SK-N-SH (cell line): ENCODE data around the gene NUMBL. TPM values are rescaled to one million over a fixed set of nuclear protein-coding genes. Genes with fewer than 3 reads are reported as not detected.

ENCODE experiments used
- CTCF ChIA-PET: fragments of 300-600, 350-600 bp; formaldehyde crosslinking; extraction: SDS; loops from one replicate; lab custom pipeline; 2021; lab: Yijun Ruan, JAX
- POLR2A ChIA-PET: fragments of 350-600 bp; sonication (Branson Sonifier 250); formaldehyde crosslinking; extraction: SDS; loops from one replicate; lab custom pipeline; 2020; ENCODE audit warnings: antibody characterized with exemption, inconsistent platforms; lab: Yijun Ruan, JAX
- DNase-seq: peaks from one replicate; pipeline ENCODE4 v3.0.0; 2012
- H2AFZ ChIP-seq: fragments of 200-600 bp; sonication (generic); 2 replicates; pipeline ENCODE4 v1.8.1; 2016; ENCODE audit warnings: antibody characterized with exemption, mild to moderate bottlenecking, low read depth
- H3F3A ChIP-seq: fragments of 200-600 bp; sonication (generic); replicated peaks from 2 replicates; pipeline ENCODE3; 2016; ENCODE audit warnings: antibody characterized with exemption, mild to moderate bottlenecking; ENCODE audit not compliant: insufficient read depth
- H3K27ac ChIP-seq, 2 experiments: fragments of 200-500 bp in 1 of 2; fragments of 200-600 bp in 1 of 2; sonication (Bioruptor generic) in 1 of 2; sonication (generic), shearing (Covaris generic) in 1 of 2; 2 replicates each; pipeline versions ENCODE4 v1.5.1 to v1.6.1; 2014 to 2016; ENCODE audit warnings: low read depth in 2 of 2, inconsistent platforms in 1 of 2, low read length in 1 of 2, mild to moderate bottlenecking in 1 of 2, mixed read lengths in 1 of 2
- H3K27me3 ChIP-seq: fragments of 200-600 bp; sonication (generic), shearing (Covaris generic); 2 replicates; pipeline ENCODE4 v1.6.1; 2016; ENCODE audit warnings: mixed run types; ENCODE audit not compliant: insufficient read depth
- H3K36me3 ChIP-seq, 2 experiments: fragments of 200-500 bp in 1 of 2; fragments of 200-600 bp in 1 of 2; sonication (Bioruptor generic) in 1 of 2; sonication (generic) in 1 of 2; replicated peaks in 1 of 2; 2 replicates each; pipeline versions ENCODE3 to v1.5.1; 2014 to 2016; ENCODE audit warnings: low read length in 1 of 2, mild to moderate bottlenecking in 1 of 2; ENCODE audit not compliant: insufficient read depth in 2 of 2, control insufficient read depth in 1 of 2
- H3K4me1 ChIP-seq, 2 experiments: fragments of 200-500 bp in 1 of 2; fragments of 200-600 bp in 1 of 2; sonication (Bioruptor generic) in 1 of 2; sonication (generic), shearing (Covaris generic) in 1 of 2; 2 replicates each; pipeline versions ENCODE4 v1.5.1 to v1.6.1; 2014 to 2016; ENCODE audit warnings: low read depth in 1 of 2, low read length in 1 of 2, mixed run types in 1 of 2; ENCODE audit not compliant: insufficient read depth in 2 of 2, control insufficient read depth in 1 of 2
- H3K4me2 ChIP-seq: fragments of 200-600 bp; sonication (generic), shearing (Covaris generic); 2 replicates; pipeline ENCODE4 v1.6.1; 2017; ENCODE audit warnings: mixed run types
- H3K4me3 ChIP-seq, 2 experiments: fragments of 200-500 bp in 1 of 2; fragments of 200-600 bp in 1 of 2; sonication (Bioruptor generic) in 1 of 2; sonication (generic), shearing (Covaris generic) in 1 of 2; 2 replicates each; pipeline versions ENCODE4 v1.5.1 to v1.8.1; 2014 to 2016; ENCODE audit warnings: low read depth in 2 of 2, inconsistent platforms in 1 of 2, low read length in 1 of 2, mild to moderate bottlenecking in 1 of 2, mixed read lengths in 1 of 2, moderate library complexity in 1 of 2
- H3K79me2 ChIP-seq: fragments of 200-600 bp; sonication (generic); 2 replicates; pipeline ENCODE4 v1.8.1; 2017; ENCODE audit warnings: mild to moderate bottlenecking; ENCODE audit not compliant: insufficient read depth
- H3K9ac ChIP-seq: fragments of 200-600 bp; sonication (generic); 2 replicates; pipeline ENCODE4 v1.6.1; 2017; ENCODE audit warnings: mixed run types
- H3K9me2 ChIP-seq: fragments of 200-600 bp; sonication (generic); 2 replicates; pipeline ENCODE4 v1.6.1; 2017; ENCODE audit warnings: mixed run types
- H3K9me3 ChIP-seq: fragments of 200-600 bp; sonication (generic); 2 replicates; pipeline ENCODE4 v1.6.1; 2017; ENCODE audit warnings: mixed run types, mild to moderate bottlenecking, moderate library complexity
- H4K20me1 ChIP-seq: fragments of 200-600 bp; sonication (generic); 2 replicates; pipeline ENCODE4 v1.6.1; 2017; ENCODE audit warnings: mild to moderate bottlenecking, mixed run types; ENCODE audit not compliant: insufficient read depth
- CHD2 ChIP-seq: fragments of 150-350 bp; IDR thresholded peaks from 2 replicates; pipeline ENCODE4 v1.6.1; 2018; ENCODE audit warnings: low read length; ENCODE audit not compliant: partially characterized antibody
- EP300 ChIP-seq, 2 experiments: IDR thresholded peaks; 2 replicates each; pipeline versions ENCODE4 v1.4.0 to v1.6.1; 2012; ENCODE audit warnings: borderline replicate concordance in 1 of 2, low read depth in 1 of 2, low read length in 1 of 2
- FOXJ3 ChIP-seq: sonication (generic); formaldehyde crosslinking; IDR thresholded peaks from 2 replicates; pipeline ENCODE4 v1.5.1; 2020; ENCODE audit warnings: mild to moderate bottlenecking, missing genetic modification reagents
- GATA2 ChIP-seq: sonication (generic); formaldehyde crosslinking; IDR thresholded peaks from 2 replicates; pipeline ENCODE4 v1.5.0; 2020; ENCODE audit warnings: mild to moderate bottlenecking, missing genetic modification reagents
- NFIC ChIP-seq: IDR thresholded peaks from 2 replicates; pipeline ENCODE4 v1.4.0; 2012; ENCODE audit warnings: borderline replicate concordance
- NRF1 ChIP-seq: IDR thresholded peaks from 2 replicates; pipeline ENCODE4 v1.6.1; 2012; ENCODE audit warnings: low read depth, mild to moderate bottlenecking, low read length
- RAD21 ChIP-seq: IDR thresholded peaks from 2 replicates; pipeline ENCODE4 v1.6.1; 2012; ENCODE audit warnings: mild to moderate bottlenecking, low read length
- RCOR1 ChIP-seq: fragments of 150-350 bp; IDR thresholded peaks from 2 replicates; pipeline ENCODE4 v1.6.1; 2017; ENCODE audit warnings: antibody characterized with exemption, low read length
- SIN3A ChIP-seq: IDR thresholded peaks from 2 replicates; pipeline ENCODE4 v1.6.1; 2012; ENCODE audit warnings: low read depth, mild to moderate bottlenecking, low read length, moderate library complexity, borderline replicate concordance
- TCF12 ChIP-seq: IDR thresholded peaks from 2 replicates; pipeline ENCODE4 v1.4.0; 2012
- WGBS: methylation state at CpG from one replicate; pipeline ENCODE4 v1.1.6; 2017; ENCODE audit warnings: low lambda C conversion rate; 5-methylcytosine and 5-hydroxymethylcytosine counted together
- polyA plus RNA-seq, 3 experiments: library from polyadenylated mRNA; depleted of rRNA; stranded (reverse); fragments of >200 nt; gene quantifications; 2 replicates each; pipeline ENCODE4 v1.2.3, GENCODE V29; 2012
- TF ChIP-seq, protein P1 (sequence below): IDR thresholded peaks from 2 replicates; pipeline ENCODE4; 2012
- TF ChIP-seq, protein P2 (sequence below): IDR thresholded peaks from 2 replicates; pipeline ENCODE4 v1.4.0; 2012; ENCODE audit warnings: low read depth, borderline replicate concordance
- TF ChIP-seq, protein P3 (sequence below): IDR thresholded peaks from 2 replicates; pipeline ENCODE4 v1.4.0; 2012; ENCODE audit warnings: low read depth
- TF ChIP-seq, protein P4 (sequence below): fragments of 150-350 bp; IDR thresholded peaks from 2 replicates; pipeline ENCODE4 v1.6.1; 2016; ENCODE audit warnings: mild to moderate bottlenecking, low read depth, low read length
- TF ChIP-seq, protein P5 (sequence below): fragments of 150-350 bp; IDR thresholded peaks from 2 replicates; pipeline ENCODE4 v1.6.1; 2017; ENCODE audit warnings: antibody characterized with exemption, low read length, low read depth, borderline replicate concordance

Gene NUMBL
- polyA plus RNA-seq, 1 of the 3 experiments (the other 2 are of a cell fraction) = 54.6 TPM

GRCh38 chr19:40704491-40705361 is 14.3 kb upstream of the NUMBL start:
- no peak for TF ChIP-seq SIN3A
- TF ChIP-seq, protein P1, sequence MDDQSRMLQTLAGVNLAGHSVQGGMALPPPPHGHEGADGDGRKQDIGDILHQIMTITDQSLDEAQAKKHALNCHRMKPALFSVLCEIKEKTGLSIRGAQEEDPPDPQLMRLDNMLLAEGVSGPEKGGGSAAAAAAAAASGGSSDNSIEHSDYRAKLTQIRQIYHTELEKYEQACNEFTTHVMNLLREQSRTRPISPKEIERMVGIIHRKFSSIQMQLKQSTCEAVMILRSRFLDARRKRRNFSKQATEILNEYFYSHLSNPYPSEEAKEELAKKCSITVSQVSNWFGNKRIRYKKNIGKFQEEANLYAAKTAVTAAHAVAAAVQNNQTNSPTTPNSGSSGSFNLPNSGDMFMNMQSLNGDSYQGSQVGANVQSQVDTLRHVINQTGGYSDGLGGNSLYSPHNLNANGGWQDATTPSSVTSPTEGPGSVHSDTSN = no peak
- TF ChIP-seq NRF1 = no peak
- TF ChIP-seq, protein P2, sequence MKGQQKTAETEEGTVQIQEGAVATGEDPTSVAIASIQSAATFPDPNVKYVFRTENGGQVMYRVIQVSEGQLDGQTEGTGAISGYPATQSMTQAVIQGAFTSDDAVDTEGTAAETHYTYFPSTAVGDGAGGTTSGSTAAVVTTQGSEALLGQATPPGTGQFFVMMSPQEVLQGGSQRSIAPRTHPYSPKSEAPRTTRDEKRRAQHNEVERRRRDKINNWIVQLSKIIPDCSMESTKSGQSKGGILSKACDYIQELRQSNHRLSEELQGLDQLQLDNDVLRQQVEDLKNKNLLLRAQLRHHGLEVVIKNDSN = no peak
- TF ChIP-seq NFIC = no peak
- no peak for TF ChIP-seq GATA2 (CRISPR knock-in tag)
- TF ChIP-seq TCF12 = no peak
- TF ChIP-seq, protein P3, sequence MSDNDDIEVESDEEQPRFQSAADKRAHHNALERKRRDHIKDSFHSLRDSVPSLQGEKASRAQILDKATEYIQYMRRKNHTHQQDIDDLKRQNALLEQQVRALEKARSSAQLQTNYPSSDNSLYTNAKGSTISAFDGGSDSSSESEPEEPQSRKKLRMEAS = no peak
- TF ChIP-seq EP300 (IDR thresholded peaks at IDR 0.05; ENCODE audit: borderline replicate concordance in 1 of 2, low read depth in 1 of 2, low read length in 1 of 2) = no peak
- TF ChIP-seq FOXJ3 (CRISPR knock-in tag) = no peak
- TF ChIP-seq, protein P4, sequence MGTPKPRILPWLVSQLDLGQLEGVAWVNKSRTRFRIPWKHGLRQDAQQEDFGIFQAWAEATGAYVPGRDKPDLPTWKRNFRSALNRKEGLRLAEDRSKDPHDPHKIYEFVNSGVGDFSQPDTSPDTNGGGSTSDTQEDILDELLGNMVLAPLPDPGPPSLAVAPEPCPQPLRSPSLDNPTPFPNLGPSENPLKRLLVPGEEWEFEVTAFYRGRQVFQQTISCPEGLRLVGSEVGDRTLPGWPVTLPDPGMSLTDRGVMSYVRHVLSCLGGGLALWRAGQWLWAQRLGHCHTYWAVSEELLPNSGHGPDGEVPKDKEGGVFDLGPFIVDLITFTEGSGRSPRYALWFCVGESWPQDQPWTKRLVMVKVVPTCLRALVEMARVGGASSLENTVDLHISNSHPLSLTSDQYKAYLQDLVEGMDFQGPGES = no peak
- no peak for TF ChIP-seq RAD21
- TF ChIP-seq CHD2 = no peak
- TF ChIP-seq, protein P5, sequence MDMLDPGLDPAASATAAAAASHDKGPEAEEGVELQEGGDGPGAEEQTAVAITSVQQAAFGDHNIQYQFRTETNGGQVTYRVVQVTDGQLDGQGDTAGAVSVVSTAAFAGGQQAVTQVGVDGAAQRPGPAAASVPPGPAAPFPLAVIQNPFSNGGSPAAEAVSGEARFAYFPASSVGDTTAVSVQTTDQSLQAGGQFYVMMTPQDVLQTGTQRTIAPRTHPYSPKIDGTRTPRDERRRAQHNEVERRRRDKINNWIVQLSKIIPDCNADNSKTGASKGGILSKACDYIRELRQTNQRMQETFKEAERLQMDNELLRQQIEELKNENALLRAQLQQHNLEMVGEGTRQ = no peak
- TF ChIP-seq RCOR1 = no peak
- Histone ChIP-seq H3K27me3 (no peaks in the 10 kb centered on the region), H3F3A (no peaks in the 10 kb centered on the region), H3K4me3 (no peak overlapping the region), H3K4me2 (no peak overlapping the region), H4K20me1 (no peaks in the 10 kb centered on the region), H3K4me1 (no peaks in the 10 kb centered on the region), H3K9ac (no peak overlapping the region), H3K79me2 (no peaks in the 10 kb centered on the region; the same call in 1 of the 2 replicates), H3K9me2 (no peaks in the 10 kb centered on the region), H3K27ac (no peak overlapping the region), H3K9me3 (no peaks in the 10 kb centered on the region), H2AFZ (no peak overlapping the region), H3K36me3 (peaks cover 34 to 47% of the 10 kb centered on the region in 2 experiments)
- DNase-seq = no peak
- POLR2A ChIA-PET = interaction anchor here (0.6 kb wide), 1 partner anchor 14 kb away, joined by 3 read pairs; no protein-coding TSS in a partner anchor
- 94% methylated on average over 18 of the region's 18 CpGs for WGBS
- CTCF ChIA-PET = interaction anchor here (1.3 to 1.4 kb wide), 2 partner anchors 23 to 26 kb away, joined by 3 to 4 read pairs; no protein-coding TSS in a partner anchor
